ENCODE data around the gene SNAP29. TPM values are rescaled to one million over a fixed set of nuclear protein-coding genes. Genes with fewer than 3 reads are reported as not detected.

Gene SNAP29
- total and polyA plus RNA-seq, 2 donors (not counting 3 experiments of a cell fraction or from before 2014, with no cell fraction given) = 16.4 to 26.7 TPM

DNA sequence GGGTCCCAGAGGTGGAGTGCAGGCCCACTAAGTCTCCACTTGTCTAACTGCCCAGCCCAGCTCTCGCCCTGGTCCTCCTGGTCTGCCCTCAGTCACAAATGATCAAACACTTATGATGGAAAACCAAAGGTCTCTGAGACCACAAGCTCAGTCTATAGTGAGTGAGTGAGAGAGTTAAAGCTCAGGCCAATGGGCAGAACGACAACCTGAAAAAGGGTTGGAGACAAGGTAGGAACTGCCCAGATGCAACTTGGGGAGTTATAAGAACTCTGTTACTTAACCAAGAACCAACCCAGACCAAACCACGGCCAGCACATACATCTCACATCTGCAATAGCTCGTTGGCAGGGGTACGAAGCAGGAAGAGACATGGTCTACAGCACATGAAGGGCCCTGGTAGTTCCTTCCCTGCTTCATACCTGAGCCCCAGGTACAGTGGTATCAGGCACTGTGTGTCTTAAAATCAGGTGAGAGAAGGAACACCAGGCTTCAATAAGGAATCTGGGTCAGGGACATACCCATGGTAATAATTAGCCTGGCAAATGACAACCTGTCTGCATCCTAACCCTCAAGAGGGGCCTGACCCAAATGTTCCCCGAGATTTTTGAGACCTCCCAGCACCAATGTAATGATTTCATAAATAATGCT lies 49.1 kb upstream of the SNAP29 start:
- DNase-seq (ENCODE audit: low read depth, low spot score) (no peak), FAIRE-seq (no peak)
- no peaks in the 10 kb centered on the region for H3K27me3 ChIP-seq (ENCODE audit: control insufficient read depth in 2 of 2, insufficient read depth in 2 of 2, low read length in 2 of 2)
- CTCF ChIA-PET = interaction anchor here (0.6 to 1.2 kb wide), 4 partner anchors 9 to 76 kb away, joined by 3 to 5 read pairs (median 3); no protein-coding TSS in a partner anchor
- H3K36me3 ChIP-seq (ENCODE audit: control insufficient read depth in 2 of 2, extremely low read depth in 1 of 2, insufficient read depth in 2 of 2, low read length in 2 of 2) = peaks cover 4 to 19% of the 10 kb centered on the region in 2 experiments
- H3K9me3 ChIP-seq (replicated peaks; ENCODE audit: control insufficient read depth, insufficient read depth, low read length) = no peaks in the 10 kb centered on the region
- TF ChIP-seq EZH2 (IDR thresholded peaks at IDR 0.05; ENCODE audit: borderline replicate concordance, low read depth, low read length, severe bottlenecking) (no peak), FOS (IDR thresholded peaks at IDR 0.05; ENCODE audit: borderline replicate concordance, insufficient read depth, low read length) (no peak), POLR2AphosphoS5 (IDR thresholded peaks at IDR 0.05; ENCODE audit: insufficient read depth, low read depth, low read length) (no peak), GATA2 (IDR thresholded peaks at IDR 0.05; ENCODE audit: insufficient read depth, insufficient read length, low read depth, low read length) (no peak), JUN (IDR thresholded peaks at IDR 0.05; ENCODE audit: borderline replicate concordance, insufficient read depth, insufficient read length, low read depth) (no peak), MYC (IDR thresholded peaks at IDR 0.05; ENCODE audit: low read depth, low read length) (no peak)
- TF ChIP-seq, protein P1, sequence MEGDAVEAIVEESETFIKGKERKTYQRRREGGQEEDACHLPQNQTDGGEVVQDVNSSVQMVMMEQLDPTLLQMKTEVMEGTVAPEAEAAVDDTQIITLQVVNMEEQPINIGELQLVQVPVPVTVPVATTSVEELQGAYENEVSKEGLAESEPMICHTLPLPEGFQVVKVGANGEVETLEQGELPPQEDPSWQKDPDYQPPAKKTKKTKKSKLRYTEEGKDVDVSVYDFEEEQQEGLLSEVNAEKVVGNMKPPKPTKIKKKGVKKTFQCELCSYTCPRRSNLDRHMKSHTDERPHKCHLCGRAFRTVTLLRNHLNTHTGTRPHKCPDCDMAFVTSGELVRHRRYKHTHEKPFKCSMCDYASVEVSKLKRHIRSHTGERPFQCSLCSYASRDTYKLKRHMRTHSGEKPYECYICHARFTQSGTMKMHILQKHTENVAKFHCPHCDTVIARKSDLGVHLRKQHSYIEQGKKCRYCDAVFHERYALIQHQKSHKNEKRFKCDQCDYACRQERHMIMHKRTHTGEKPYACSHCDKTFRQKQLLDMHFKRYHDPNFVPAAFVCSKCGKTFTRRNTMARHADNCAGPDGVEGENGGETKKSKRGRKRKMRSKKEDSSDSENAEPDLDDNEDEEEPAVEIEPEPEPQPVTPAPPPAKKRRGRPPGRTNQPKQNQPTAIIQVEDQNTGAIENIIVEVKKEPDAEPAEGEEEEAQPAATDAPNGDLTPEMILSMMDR (IDR thresholded peaks at IDR 0.05; ENCODE audit: extremely low read depth in 1 of 2, insufficient read depth in 1 of 2, low read depth in 1 of 2, low read length in 2 of 2) = no peak
- H3K79me2 ChIP-seq (ENCODE audit: control insufficient read depth, insufficient read depth, low read length) = no peaks in the 10 kb centered on the region
- no TSS peak for BruUV-seq (replicated peaks)
- no peak overlapping the region for H2AFZ ChIP-seq (ENCODE audit: low read depth, low read length)
- POLR2A ChIA-PET = no interaction called here
- intact Hi-C loops (cut with micrococcal nuclease) (no loop called here), dilution Hi-C loops (cut with MboI; ENCODE audit: extremely low pct_ligation_motif_present, low sequenced_read_pairs) (no loop called here)
- no peak overlapping the region for H3K27ac ChIP-seq (ENCODE audit: insufficient read depth, low read depth, low read length)
- no peak overlapping the region for H3K4me2 ChIP-seq (ENCODE audit: insufficient read depth, low read length)
- no peaks in the 10 kb centered on the region for H4K20me1 ChIP-seq (replicated peaks; ENCODE audit: control insufficient read depth, extremely low read depth, insufficient read depth, low read length)
- H3K4me1 ChIP-seq (ENCODE audit: control insufficient read depth, extremely low read depth, insufficient read depth, low read length) = no peaks in the 10 kb centered on the region
- no peaks in the 10 kb centered on the region for H3K9me1 ChIP-seq (replicated peaks; ENCODE audit: control insufficient read depth, extremely low read depth, insufficient read depth, low read length)
- no peak overlapping the region for H3K9ac ChIP-seq (replicated peaks; ENCODE audit: extremely low read depth, insufficient read depth, low read length)
- no peak overlapping the region for H3K4me3 ChIP-seq (replicated peaks in 1 of 3; ENCODE audit: insufficient read depth in 1 of 3, low read depth in 1 of 3, low read length in 3 of 3)

Data from endothelial cell of umbilical vein (primary cell).